Measurements from ENCODE around the gene RPA3.

The RPA3 gene

GRCh38 chr7:7650682-7651206 lies 67.7 kb downstream of the RPA3 start:
- Histone ChIP-seq H4K20me1 (ENCODE audit: control insufficient read depth, insufficient read depth, low read depth, low read length) (no peaks in the 10 kb centered on the region), H3F3A (ENCODE audit: control insufficient read depth, insufficient read depth) (peaks cover 4% of the 10 kb centered on the region; the same call in 1 of the 2 replicates), H3K79me2 (ENCODE audit: control insufficient read depth, low read length) (peaks cover 37% of the 10 kb centered on the region), H3K9me2 (replicated peaks; ENCODE audit: control insufficient read depth, low read length) (no peaks in the 10 kb centered on the region), H3K4me1 (ENCODE audit: control insufficient read depth, low read length) (no peaks in the 10 kb centered on the region), H3K4me2 (ENCODE audit: low read length) (no peak overlapping the region), H3K27ac (ENCODE audit: low read depth, low read length) (no peak overlapping the region), H3K4me3 (ENCODE audit: low read length) (no peak overlapping the region), H3K9me3 (ENCODE audit: control insufficient read depth, insufficient read depth, low read length) (no peaks in the 10 kb centered on the region), H3K36me3 (ENCODE audit: control insufficient read depth, low read length) (no peaks in the 10 kb centered on the region), H3K27me3 (ENCODE audit: control insufficient read depth, low read length) (no peaks in the 10 kb centered on the region)
- no peak for TF ChIP-seq EZH2phosphoT487 (IDR thresholded peaks at IDR 0.05; ENCODE audit: borderline replicate concordance, low read length)
- no peak for TF ChIP-seq CTCF (IDR thresholded peaks at IDR 0.05; ENCODE audit: low read depth, low read length, poor library complexity, severe bottlenecking)

DNA sequence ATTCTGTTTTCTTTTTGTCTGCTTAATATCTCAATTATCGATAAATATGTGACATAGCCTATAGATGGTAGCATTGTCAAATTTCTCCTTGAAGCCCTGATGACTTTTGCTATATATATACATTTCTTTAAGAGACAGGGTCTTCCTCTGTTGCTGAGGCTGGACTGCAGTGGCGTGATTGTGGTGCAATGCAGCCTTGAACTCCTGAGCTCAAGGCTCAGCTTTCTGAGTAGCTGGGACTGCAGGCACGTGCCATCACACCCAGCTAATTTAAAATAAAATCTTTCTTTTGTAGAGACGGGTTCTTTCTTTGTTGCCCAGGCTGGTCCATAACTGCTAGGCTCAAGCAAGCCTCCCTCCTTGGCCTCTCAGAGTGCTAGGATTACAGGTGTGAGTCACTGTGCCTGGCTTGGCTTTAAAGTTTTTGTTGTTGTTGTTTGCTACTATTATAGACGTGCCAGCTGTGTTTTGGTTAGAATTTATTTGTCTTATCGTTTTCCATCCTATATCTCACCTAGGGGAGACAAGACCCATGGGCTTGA lies 70.8 kb downstream of the RPA3 start:
- no peaks in the 10 kb centered on the region for H3K9me2 ChIP-seq (replicated peaks; ENCODE audit: control insufficient read depth, low read length)
- H3F3A ChIP-seq (ENCODE audit: control insufficient read depth, insufficient read depth), result no peaks in the 10 kb centered on the region
- H3K4me1 ChIP-seq (ENCODE audit: control insufficient read depth, low read length), result peaks cover 2% of the 10 kb centered on the region; the same call in 1 of the 2 replicates
- no peak overlapping the region for H3K4me2 ChIP-seq (ENCODE audit: low read length)
- H3K79me2 ChIP-seq (ENCODE audit: control insufficient read depth, low read length), result peaks cover 32% of the 10 kb centered on the region
- no peak for TF ChIP-seq EZH2phosphoT487 (IDR thresholded peaks at IDR 0.05; ENCODE audit: borderline replicate concordance, low read length)
- no peak for TF ChIP-seq CTCF (IDR thresholded peaks at IDR 0.05; ENCODE audit: low read depth, low read length, poor library complexity, severe bottlenecking)
- H3K27me3 ChIP-seq (ENCODE audit: control insufficient read depth, low read length), result no peaks in the 10 kb centered on the region
- no peak overlapping the region for H3K27ac ChIP-seq (ENCODE audit: low read depth, low read length)
- H3K9me3 ChIP-seq (ENCODE audit: control insufficient read depth, insufficient read depth, low read length), result no peaks in the 10 kb centered on the region
- H3K36me3 ChIP-seq (ENCODE audit: control insufficient read depth, low read length), result no peaks in the 10 kb centered on the region; the same call in 1 of the 2 replicates
- H3K4me3 ChIP-seq (ENCODE audit: low read length), result no peak overlapping the region
- no peaks in the 10 kb centered on the region for H4K20me1 ChIP-seq (ENCODE audit: control insufficient read depth, insufficient read depth, low read depth, low read length)

- no peak for TF ChIP-seq EZH2phosphoT487 (IDR thresholded peaks at IDR 0.05; ENCODE audit: borderline replicate concordance, low read length)
- no peak for TF ChIP-seq CTCF (IDR thresholded peaks at IDR 0.05; ENCODE audit: low read depth, low read length, poor library complexity, severe bottlenecking)
- Histone ChIP-seq H3F3A (ENCODE audit: control insufficient read depth, insufficient read depth) (peaks cover 4% of the 10 kb centered on the region; the same call in 1 of the 2 replicates), H3K9me2 (replicated peaks; ENCODE audit: control insufficient read depth, low read length) (no peaks in the 10 kb centered on the region), H3K9me3 (ENCODE audit: control insufficient read depth, insufficient read depth, low read length) (no peaks in the 10 kb centered on the region), H3K27me3 (ENCODE audit: control insufficient read depth, low read length) (no peaks in the 10 kb centered on the region), H3K4me1 (ENCODE audit: control insufficient read depth, low read length) (peaks cover 28% of the 10 kb centered on the region), H3K4me3 (ENCODE audit: low read length) (peak overlapping the region; percentile 91), H3K4me2 (ENCODE audit: low read length) (peak overlapping the region; percentile 69), H3K27ac (ENCODE audit: low read depth, low read length) (no peak overlapping the region), H4K20me1 (ENCODE audit: control insufficient read depth, insufficient read depth, low read depth, low read length) (no peaks in the 10 kb centered on the region), H3K79me2 (ENCODE audit: control insufficient read depth, low read length) (peaks cover 60% of the 10 kb centered on the region), H3K36me3 (ENCODE audit: control insufficient read depth, low read length) (peaks cover 26% of the 10 kb centered on the region)
Measured at GRCh38 chr7:7642081-7642480, 76.3 kb downstream of the RPA3 start.

All from DOHH2 (cell line).